Measurements from ENCODE around the gene SLC28A1. TPM values are rescaled to one million over a fixed set of nuclear protein-coding genes. Genes with fewer than 3 reads are reported as not detected.

Gene SLC28A1
- total RNA-seq, 2 experiments from 2014 or later = not detected

- peaks cover 9% of the 10 kb centered on the region for H3K4me1 Mint-ChIP-seq (ENCODE audit: low read depth)
- ChIA-PET POLR2A (no interaction called here), CTCF (interaction anchor here (2.9 kb wide), 1 partner anchor 20 kb away, joined by 13 read pairs; no protein-coding TSS in a partner anchor)
- ATAC-seq = no peak
- DNase-seq = no peak
- no peaks in the 10 kb centered on the region for H3K27me3 Mint-ChIP-seq
- no peak overlapping the region for H3K27ac Mint-ChIP-seq
- H3K36me3 Mint-ChIP-seq (ENCODE audit: low read depth) = no peaks in the 10 kb centered on the region
- no peaks in the 10 kb centered on the region for H3K9me3 Mint-ChIP-seq
- no peak overlapping the region for H3K4me3 Mint-ChIP-seq
- no peak for TF ChIP-seq CTCF (IDR thresholded peaks at IDR 0.05)
- intact Hi-C loops (cut with micrococcal nuclease) = no loop called here
Measured at GRCh38 chr15:84908564-84908963, 24.1 kb downstream of the SLC28A1 start.

- intact Hi-C loops (cut with micrococcal nuclease) = no loop called here
- H3K27me3 Mint-ChIP-seq = no peaks in the 10 kb centered on the region
- CTCF ChIA-PET = interaction anchor here (2.9 kb wide), 1 partner anchor 19 kb away, joined by 13 read pairs; no protein-coding TSS in a partner anchor
Measured at GRCh38 chr15:84909029-84909428, 24.6 kb downstream of the SLC28A1 start.

GRCh38 chr15:84909782-84910181, 25.3 kb downstream of the SLC28A1 start:
- POLR2A ChIA-PET = no interaction called here
- ATAC-seq (no peak), DNase-seq (no peak)
- intact Hi-C loops (cut with micrococcal nuclease) = no loop called here
- Mint-ChIP-seq H3K27me3 (peaks cover under 1% of the 10 kb centered on the region), H3K4me1 (ENCODE audit: low read depth) (peaks cover 13% of the 10 kb centered on the region), H3K4me3 (no peak overlapping the region), H3K9me3 (no peaks in the 10 kb centered on the region), H3K27ac (no peak overlapping the region), H3K36me3 (ENCODE audit: low read depth) (peaks cover 1% of the 10 kb centered on the region)
- TF ChIP-seq CTCF (IDR thresholded peaks at IDR 0.05) = no peak
- CTCF ChIA-PET = no interaction called here

More at GRCh38 chr15:84909029-84909428, 24.6 kb downstream of the SLC28A1 start:
- Mint-ChIP-seq H3K27ac (no peak overlapping the region), H3K36me3 (ENCODE audit: low read depth) (no peaks in the 10 kb centered on the region), H3K9me3 (no peaks in the 10 kb centered on the region), H3K4me3 (no peak overlapping the region), H3K4me1 (ENCODE audit: low read depth) (peaks cover 9% of the 10 kb centered on the region)
- no peak for ATAC-seq
- no peak for TF ChIP-seq CTCF (IDR thresholded peaks at IDR 0.05)
- POLR2A ChIA-PET = no interaction called here
- DNase-seq = no peak

GRCh38 chr15:84910928-84911623, 26.6 kb downstream of the SLC28A1 start:
- POLR2A ChIA-PET = interaction anchor here (0.6 kb wide), 1 partner anchor 33 kb away, joined by 3 read pairs; no protein-coding TSS in a partner anchor
- no peak for DNase-seq
- intact Hi-C loops (cut with micrococcal nuclease) = no loop called here
- no peak for ATAC-seq
- Mint-ChIP-seq H3K9me3 (no peaks in the 10 kb centered on the region), H3K27me3 (peaks cover 6% of the 10 kb centered on the region), H3K36me3 (ENCODE audit: low read depth) (peaks cover 3% of the 10 kb centered on the region), H3K27ac (no peak overlapping the region), H3K4me3 (no peak overlapping the region), H3K4me1 (ENCODE audit: low read depth) (peaks cover 23% of the 10 kb centered on the region)
- no peak for TF ChIP-seq CTCF (IDR thresholded peaks at IDR 0.05)
- CTCF ChIA-PET = interaction anchor here (1.0 kb wide), 1 partner anchor 65 kb away, joined by 3 read pairs; no protein-coding TSS in a partner anchor

- Mint-ChIP-seq H3K27me3 (peaks cover 6% of the 10 kb centered on the region), H3K36me3 (ENCODE audit: low read depth) (peaks cover 3% of the 10 kb centered on the region), H3K9me3 (no peaks in the 10 kb centered on the region), H3K4me3 (no peak overlapping the region), H3K27ac (peak overlapping the region; percentile 6), H3K4me1 (ENCODE audit: low read depth) (peaks cover 23% of the 10 kb centered on the region)
- ATAC-seq (no peak), DNase-seq (no peak)
- POLR2A ChIA-PET = no interaction called here
- CTCF ChIA-PET = interaction anchor here (1.3 kb wide), 1 partner anchor 313 kb away, joined by 3 read pairs; no protein-coding TSS in a partner anchor
- intact Hi-C loops (cut with micrococcal nuclease) = no loop called here
- no peak for TF ChIP-seq CTCF (IDR thresholded peaks at IDR 0.05)
Measured at GRCh38 chr15:84911879-84912660, 27.6 kb downstream of the SLC28A1 start.

Measured in activated CD8-positive, alpha-beta T cell treated with anti-CD3 and anti-CD28 coated beads for 36 hours (primary cell).